ENCODE data around the gene DGKD.

The DGKD gene

GRCh38 chr2:233369897-233370685, 15.8 kb downstream of the DGKD start:
- no peaks in the 10 kb centered on the region for H3K27me3 ChIP-seq (ENCODE audit: insufficient read depth, poor library complexity, severe bottlenecking)
- no peak for DNase-seq (ENCODE audit: low read depth in 1 of 2, low spot score in 1 of 2)
- no peak overlapping the region for H3K4me3 ChIP-seq (replicated peaks; ENCODE audit: insufficient read depth, low read length)
- TF ChIP-seq, protein P1, sequence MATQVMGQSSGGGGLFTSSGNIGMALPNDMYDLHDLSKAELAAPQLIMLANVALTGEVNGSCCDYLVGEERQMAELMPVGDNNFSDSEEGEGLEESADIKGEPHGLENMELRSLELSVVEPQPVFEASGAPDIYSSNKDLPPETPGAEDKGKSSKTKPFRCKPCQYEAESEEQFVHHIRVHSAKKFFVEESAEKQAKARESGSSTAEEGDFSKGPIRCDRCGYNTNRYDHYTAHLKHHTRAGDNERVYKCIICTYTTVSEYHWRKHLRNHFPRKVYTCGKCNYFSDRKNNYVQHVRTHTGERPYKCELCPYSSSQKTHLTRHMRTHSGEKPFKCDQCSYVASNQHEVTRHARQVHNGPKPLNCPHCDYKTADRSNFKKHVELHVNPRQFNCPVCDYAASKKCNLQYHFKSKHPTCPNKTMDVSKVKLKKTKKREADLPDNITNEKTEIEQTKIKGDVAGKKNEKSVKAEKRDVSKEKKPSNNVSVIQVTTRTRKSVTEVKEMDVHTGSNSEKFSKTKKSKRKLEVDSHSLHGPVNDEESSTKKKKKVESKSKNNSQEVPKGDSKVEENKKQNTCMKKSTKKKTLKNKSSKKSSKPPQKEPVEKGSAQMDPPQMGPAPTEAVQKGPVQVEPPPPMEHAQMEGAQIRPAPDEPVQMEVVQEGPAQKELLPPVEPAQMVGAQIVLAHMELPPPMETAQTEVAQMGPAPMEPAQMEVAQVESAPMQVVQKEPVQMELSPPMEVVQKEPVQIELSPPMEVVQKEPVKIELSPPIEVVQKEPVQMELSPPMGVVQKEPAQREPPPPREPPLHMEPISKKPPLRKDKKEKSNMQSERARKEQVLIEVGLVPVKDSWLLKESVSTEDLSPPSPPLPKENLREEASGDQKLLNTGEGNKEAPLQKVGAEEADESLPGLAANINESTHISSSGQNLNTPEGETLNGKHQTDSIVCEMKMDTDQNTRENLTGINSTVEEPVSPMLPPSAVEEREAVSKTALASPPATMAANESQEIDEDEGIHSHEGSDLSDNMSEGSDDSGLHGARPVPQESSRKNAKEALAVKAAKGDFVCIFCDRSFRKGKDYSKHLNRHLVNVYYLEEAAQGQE (IDR thresholded peaks at IDR 0.05; ENCODE audit: insufficient replicate concordance, low read depth): no peak
- no peak for TF ChIP-seq POLR2AphosphoS5 (IDR thresholded peaks at IDR 0.05; ENCODE audit: low read depth)
- TF ChIP-seq GABPA (IDR thresholded peaks at IDR 0.05; ENCODE audit: low read depth): no peak
- TF ChIP-seq, protein P2, sequence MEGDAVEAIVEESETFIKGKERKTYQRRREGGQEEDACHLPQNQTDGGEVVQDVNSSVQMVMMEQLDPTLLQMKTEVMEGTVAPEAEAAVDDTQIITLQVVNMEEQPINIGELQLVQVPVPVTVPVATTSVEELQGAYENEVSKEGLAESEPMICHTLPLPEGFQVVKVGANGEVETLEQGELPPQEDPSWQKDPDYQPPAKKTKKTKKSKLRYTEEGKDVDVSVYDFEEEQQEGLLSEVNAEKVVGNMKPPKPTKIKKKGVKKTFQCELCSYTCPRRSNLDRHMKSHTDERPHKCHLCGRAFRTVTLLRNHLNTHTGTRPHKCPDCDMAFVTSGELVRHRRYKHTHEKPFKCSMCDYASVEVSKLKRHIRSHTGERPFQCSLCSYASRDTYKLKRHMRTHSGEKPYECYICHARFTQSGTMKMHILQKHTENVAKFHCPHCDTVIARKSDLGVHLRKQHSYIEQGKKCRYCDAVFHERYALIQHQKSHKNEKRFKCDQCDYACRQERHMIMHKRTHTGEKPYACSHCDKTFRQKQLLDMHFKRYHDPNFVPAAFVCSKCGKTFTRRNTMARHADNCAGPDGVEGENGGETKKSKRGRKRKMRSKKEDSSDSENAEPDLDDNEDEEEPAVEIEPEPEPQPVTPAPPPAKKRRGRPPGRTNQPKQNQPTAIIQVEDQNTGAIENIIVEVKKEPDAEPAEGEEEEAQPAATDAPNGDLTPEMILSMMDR (IDR thresholded peaks at IDR 0.05; ENCODE audit: insufficient read depth, low read length): no peak
- no peak overlapping the region for H3K27ac ChIP-seq (replicated peaks)

- no peaks in the 10 kb centered on the region for H3K27me3 ChIP-seq (ENCODE audit: insufficient read depth, poor library complexity, severe bottlenecking)
- TF ChIP-seq SPI1 (IDR thresholded peaks at IDR 0.05; ENCODE audit: borderline replicate concordance, low read depth) (no peak), GABPA (IDR thresholded peaks at IDR 0.05; ENCODE audit: low read depth) (no peak), POLR2AphosphoS5 (IDR thresholded peaks at IDR 0.05; ENCODE audit: low read depth) (no peak)
- TF ChIP-seq, protein P2 (IDR thresholded peaks at IDR 0.05; ENCODE audit: insufficient read depth, low read length): no peak
- TF ChIP-seq, protein P1 (IDR thresholded peaks at IDR 0.05; ENCODE audit: insufficient replicate concordance, low read depth): no peak
- DNase-seq (ENCODE audit: low read depth in 1 of 2, low spot score in 1 of 2): no peak
- no peak overlapping the region for H3K27ac ChIP-seq (replicated peaks)
- H3K4me3 ChIP-seq (replicated peaks; ENCODE audit: insufficient read depth, low read length): no peak overlapping the region
Observed at GRCh38 chr2:233371641-233372040, 17.3 kb downstream of the DGKD start.

DNA sequence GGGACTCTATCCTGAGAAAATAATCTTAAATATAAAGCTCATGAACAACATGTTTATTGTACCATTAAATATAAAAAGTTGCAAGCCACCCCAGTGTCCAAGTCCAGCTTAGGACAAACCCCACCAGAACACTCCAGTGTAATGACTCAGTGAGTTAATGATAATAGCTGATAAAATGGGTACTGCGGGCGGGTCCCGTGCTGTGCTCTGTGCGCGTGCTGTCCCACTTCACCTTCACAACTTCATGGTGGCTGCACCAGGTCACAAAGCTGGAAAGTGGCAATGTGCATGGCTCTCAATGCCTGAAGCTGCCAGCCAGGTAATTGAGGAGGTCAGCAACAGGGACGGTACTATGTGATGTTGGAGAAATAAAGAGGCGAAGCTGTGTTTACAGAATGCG, 18.6 kb downstream of the DGKD start:
- Histone ChIP-seq H3K27me3 (ENCODE audit: insufficient read depth, poor library complexity, severe bottlenecking) (no peaks in the 10 kb centered on the region), H3K4me3 (replicated peaks; ENCODE audit: insufficient read depth, low read length) (no peak overlapping the region), H3K27ac (replicated peaks) (no peak overlapping the region)
- DNase-seq (ENCODE audit: low read depth in 1 of 2, low spot score in 1 of 2): no peak
- TF ChIP-seq POLR2AphosphoS5 (IDR thresholded peaks at IDR 0.05; ENCODE audit: low read depth) (no peak), SPI1 (IDR thresholded peaks at IDR 0.05; ENCODE audit: borderline replicate concordance, low read depth) (no peak), GABPA (IDR thresholded peaks at IDR 0.05; ENCODE audit: low read depth) (no peak)
- TF ChIP-seq, protein P1 (IDR thresholded peaks at IDR 0.05; ENCODE audit: insufficient replicate concordance, low read depth): no peak
- TF ChIP-seq, protein P2 (IDR thresholded peaks at IDR 0.05; ENCODE audit: insufficient read depth, low read length): no peak
